Bronchial epithelial cell (primary cell): Measurements from ENCODE around the gene GAS7. TPM values are rescaled to one million over a fixed set of nuclear protein-coding genes. Genes with fewer than 3 reads are reported as not detected.

Source experiments
- DNase-seq: peaks from one replicate; pipeline ENCODE4 v3.0.0-alpha.2; 2010; ENCODE audit warnings: low read depth
- FAIRE-seq: peaks from 2 replicates; lab custom pipeline; 2011; peaks lifted over from hg19 to GRCh38; lab: Jason Lieb, UNC
- H3K27me3 ChIP-seq: 2 replicates; pipeline ENCODE4 v1.5.1; 2011; ENCODE audit warnings: low read length; ENCODE audit not compliant: control insufficient read depth, insufficient read depth
- H3K36me3 ChIP-seq: 2 replicates; pipeline ENCODE4 v1.5.1; 2011; ENCODE audit warnings: low read length; ENCODE audit not compliant: control insufficient read depth, insufficient read depth
- H3K4me3 ChIP-seq: 2 replicates; pipeline ENCODE4 v1.5.1; 2011; ENCODE audit warnings: mild to moderate bottlenecking, low read depth, low read length, control low read depth
- total RNA-seq: library from RNA; depleted of rRNA; stranded (reverse); fragments of >200 nt; gene quantifications from 2 replicates; pipeline ENCODE4 v1.2.1, GENCODE V29; 2014
- TF ChIP-seq, protein P1 (sequence below): IDR thresholded peaks from 2 replicates; pipeline ENCODE4 v1.5.1; 2011; ENCODE audit warnings: mild to moderate bottlenecking, moderate library complexity, low read length, control low read depth, inconsistent platforms; ENCODE audit not compliant: insufficient read depth, severe bottlenecking

Gene GAS7
- total RNA-seq, 1 donor from 2014 or later = 1.1 TPM

- no peak for FAIRE-seq
Measured at GRCh38 chr17:10234033-10234432, 35.6 kb upstream of the GAS7 start.

GRCh38 chr17:10233161-10233560 lies 34.8 kb upstream of the GAS7 start:
- no peak for DNase-seq
- H3K4me3 ChIP-seq = no peak overlapping the region
- H3K36me3 ChIP-seq = no peaks in the 10 kb centered on the region
- FAIRE-seq = no peak
- TF ChIP-seq, protein P1, sequence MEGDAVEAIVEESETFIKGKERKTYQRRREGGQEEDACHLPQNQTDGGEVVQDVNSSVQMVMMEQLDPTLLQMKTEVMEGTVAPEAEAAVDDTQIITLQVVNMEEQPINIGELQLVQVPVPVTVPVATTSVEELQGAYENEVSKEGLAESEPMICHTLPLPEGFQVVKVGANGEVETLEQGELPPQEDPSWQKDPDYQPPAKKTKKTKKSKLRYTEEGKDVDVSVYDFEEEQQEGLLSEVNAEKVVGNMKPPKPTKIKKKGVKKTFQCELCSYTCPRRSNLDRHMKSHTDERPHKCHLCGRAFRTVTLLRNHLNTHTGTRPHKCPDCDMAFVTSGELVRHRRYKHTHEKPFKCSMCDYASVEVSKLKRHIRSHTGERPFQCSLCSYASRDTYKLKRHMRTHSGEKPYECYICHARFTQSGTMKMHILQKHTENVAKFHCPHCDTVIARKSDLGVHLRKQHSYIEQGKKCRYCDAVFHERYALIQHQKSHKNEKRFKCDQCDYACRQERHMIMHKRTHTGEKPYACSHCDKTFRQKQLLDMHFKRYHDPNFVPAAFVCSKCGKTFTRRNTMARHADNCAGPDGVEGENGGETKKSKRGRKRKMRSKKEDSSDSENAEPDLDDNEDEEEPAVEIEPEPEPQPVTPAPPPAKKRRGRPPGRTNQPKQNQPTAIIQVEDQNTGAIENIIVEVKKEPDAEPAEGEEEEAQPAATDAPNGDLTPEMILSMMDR = no peak
- no peaks in the 10 kb centered on the region for H3K27me3 ChIP-seq

More at GRCh38 chr17:10234033-10234432, 35.6 kb upstream of the GAS7 start:
- Histone ChIP-seq H3K27me3 (no peaks in the 10 kb centered on the region), H3K4me3 (no peak overlapping the region), H3K36me3 (no peaks in the 10 kb centered on the region)
- peak; percentile 29 for DNase-seq
- TF ChIP-seq, protein P1 = no peak

GRCh38 chr17:10229181-10229580 lies 30.8 kb upstream of the GAS7 start:
- Histone ChIP-seq H3K36me3 (no peaks in the 10 kb centered on the region), H3K4me3 (no peak overlapping the region), H3K27me3 (no peaks in the 10 kb centered on the region)
- DNase-seq (no peak), FAIRE-seq (no peak)
- TF ChIP-seq, protein P1 = no peak

- DNase-seq = no peak
- no peak for FAIRE-seq
- TF ChIP-seq, protein P1 = peak; percentile 54
Measured at GRCh38 chr17:10226930-10227695, 28.7 kb upstream of the GAS7 start.

DNA sequence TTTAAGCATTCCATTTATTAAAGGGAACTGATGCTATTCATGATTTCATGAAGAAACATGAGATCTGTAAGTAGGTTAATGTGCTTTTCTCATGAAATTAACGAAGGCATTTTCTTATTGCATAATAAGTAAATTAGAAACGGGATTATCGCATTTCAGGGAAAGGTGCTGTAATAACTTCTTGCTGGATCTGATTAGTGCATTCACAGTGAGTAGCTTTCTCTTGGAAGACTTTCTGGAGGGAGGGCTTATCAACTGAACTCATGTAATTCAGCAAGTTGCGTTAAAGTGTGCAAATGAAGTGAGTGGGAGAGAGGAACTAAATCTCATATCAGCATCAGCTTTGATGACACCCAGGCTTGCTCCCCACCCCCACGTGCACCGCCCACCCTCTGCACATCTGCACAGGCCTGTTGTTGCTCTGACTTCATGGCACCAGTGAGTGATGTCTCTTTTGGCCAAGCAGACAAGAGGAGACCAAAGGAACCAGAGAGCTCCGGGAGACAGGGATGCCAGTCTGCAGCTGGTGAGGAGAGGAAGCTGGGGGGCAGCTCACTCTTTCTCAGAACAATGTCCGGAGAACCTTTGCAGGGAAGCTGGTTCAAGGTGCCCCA lies 26.3 kb upstream of the GAS7 start:
- Histone ChIP-seq H3K27me3 (no peaks in the 10 kb centered on the region), H3K4me3 (no peak overlapping the region), H3K36me3 (no peaks in the 10 kb centered on the region)
- FAIRE-seq (no peak), DNase-seq (no peak)
- TF ChIP-seq, protein P1 = no peak

More at GRCh38 chr17:10226930-10227695, 28.7 kb upstream of the GAS7 start:
- H3K36me3 ChIP-seq = no peaks in the 10 kb centered on the region
- H3K4me3 ChIP-seq = no peak overlapping the region
- no peaks in the 10 kb centered on the region for H3K27me3 ChIP-seq
